Nephron progenitor cell (in vitro differentiated cells): ENCODE data around the gene SLC39A13.

Experiments used
- DNase-seq: peaks from one replicate; pipeline ENCODE4 v3.0.0; 2021
- H3K27ac Mint-ChIP-seq: 2 replicates; pipeline ENCODE4 v1.8.0; 2021; ENCODE audit warnings: mild to moderate bottlenecking, moderate library complexity, mixed read lengths
- H3K27me3 Mint-ChIP-seq: 2 replicates; pipeline ENCODE4 v1.8.0; 2021; ENCODE audit warnings: mild to moderate bottlenecking, low read depth, mixed read lengths; ENCODE audit not compliant: poor library complexity
- H3K36me3 Mint-ChIP-seq: 2 replicates; pipeline ENCODE4 v1.8.0; 2021; ENCODE audit warnings: low read depth, mixed read lengths
- H3K4me1 Mint-ChIP-seq: 2 replicates; pipeline ENCODE4 v1.8.0; 2021; ENCODE audit warnings: mixed read lengths
- H3K4me3 Mint-ChIP-seq: 2 replicates; pipeline ENCODE4 v1.8.0; 2021; ENCODE audit warnings: mild to moderate bottlenecking, moderate library complexity, mixed read lengths
- H3K9me3 Mint-ChIP-seq: 2 replicates; pipeline ENCODE4 v1.8.0; 2021; ENCODE audit warnings: mild to moderate bottlenecking, moderate library complexity, mixed read lengths
- CTCF ChIP-seq: fragments of 200-600 bp; sonication (generic); IDR thresholded peaks from 2 replicates; pipeline ENCODE4 v1.5.0; 2021; ENCODE audit warnings: antibody characterized with exemption

The SLC39A13 gene

GRCh38 chr11:47396049-47396320 lies 12.4 kb upstream of the SLC39A13 start:
- no peaks in the 10 kb centered on the region for H3K9me3 Mint-ChIP-seq
- no peak for DNase-seq
- no peaks in the 10 kb centered on the region for H3K27me3 Mint-ChIP-seq
- H3K36me3 Mint-ChIP-seq = no peaks in the 10 kb centered on the region
- H3K4me3 Mint-ChIP-seq = no peak overlapping the region
- TF ChIP-seq CTCF = no peak
- H3K4me1 Mint-ChIP-seq = peaks cover 71% of the 10 kb centered on the region
- H3K27ac Mint-ChIP-seq = no peak overlapping the region

- TF ChIP-seq CTCF = no peak
- H3K9me3 Mint-ChIP-seq = no peaks in the 10 kb centered on the region
- H3K4me3 Mint-ChIP-seq = no peak overlapping the region
- H3K27ac Mint-ChIP-seq = peak overlapping the region; percentile 69
- peaks cover 5% of the 10 kb centered on the region for H3K27me3 Mint-ChIP-seq
- H3K4me1 Mint-ChIP-seq = peaks cover 66% of the 10 kb centered on the region
- no peak for DNase-seq
- no peaks in the 10 kb centered on the region for H3K36me3 Mint-ChIP-seq
Measured at GRCh38 chr11:47398011-47398410, 10.4 kb upstream of the SLC39A13 start.

GRCh38 chr11:47398551-47398950 lies 9.8 kb upstream of the SLC39A13 start:
- no peak overlapping the region for H3K4me3 Mint-ChIP-seq
- no peaks in the 10 kb centered on the region for H3K9me3 Mint-ChIP-seq
- no peak for TF ChIP-seq CTCF
- H3K36me3 Mint-ChIP-seq = no peaks in the 10 kb centered on the region
- DNase-seq = no peak
- H3K27me3 Mint-ChIP-seq = peaks cover 5% of the 10 kb centered on the region
- peaks cover 67% of the 10 kb centered on the region for H3K4me1 Mint-ChIP-seq
- H3K27ac Mint-ChIP-seq = peak overlapping the region; percentile 69

- Mint-ChIP-seq H3K9me3 (no peaks in the 10 kb centered on the region), H3K36me3 (no peaks in the 10 kb centered on the region), H3K27ac (peak overlapping the region; percentile 98), H3K4me3 (peak overlapping the region; percentile 76), H3K4me1 (peaks cover 60% of the 10 kb centered on the region), H3K27me3 (peaks cover 5% of the 10 kb centered on the region)
- TF ChIP-seq CTCF = no peak
- peak; percentile 71 for DNase-seq
Measured at GRCh38 chr11:47399860-47400767, 8.3 kb upstream of the SLC39A13 start.

GRCh38 chr11:47400768-47401279 lies 7.6 kb upstream of the SLC39A13 start:
- Mint-ChIP-seq H3K27me3 (peaks cover 5% of the 10 kb centered on the region), H3K4me1 (peaks cover 53% of the 10 kb centered on the region), H3K27ac (peak overlapping the region; percentile 98), H3K36me3 (no peaks in the 10 kb centered on the region), H3K9me3 (no peaks in the 10 kb centered on the region), H3K4me3 (peak overlapping the region; percentile 76)
- TF ChIP-seq CTCF = no peak
- no peak for DNase-seq

GRCh38 chr11:47403135-47403534 lies 5.3 kb upstream of the SLC39A13 start:
- peaks cover 5% of the 10 kb centered on the region for H3K27me3 Mint-ChIP-seq
- no peaks in the 10 kb centered on the region for H3K9me3 Mint-ChIP-seq
- H3K36me3 Mint-ChIP-seq = no peaks in the 10 kb centered on the region
- TF ChIP-seq CTCF = no peak
- peaks cover 61% of the 10 kb centered on the region for H3K4me1 Mint-ChIP-seq
- H3K27ac Mint-ChIP-seq = peak overlapping the region; percentile 78
- H3K4me3 Mint-ChIP-seq = no peak overlapping the region
- DNase-seq = no peak
